IPS DF 6.9 (cell line): ENCODE data around the gene SPECC1.
"Not testable (repeated sequence)": the region's sequence is repeated elsewhere in the genome, so short reads cannot be mapped to it uniquely, and the experiment has no call there.

Source experiments
- DNase-seq: peaks from one replicate; pipeline ENCODE4 v3.0.0-alpha.2; 2013; ENCODE audit warnings: low read depth, low spot score
- H3K27ac ChIP-seq: one replicate; pipeline ENCODE4 v1.5.1; 2013; ENCODE audit warnings: low read length, control low read depth
- H3K27me3 ChIP-seq: 2 replicates; pipeline ENCODE4 v1.6.1; 2013; ENCODE audit warnings: mild to moderate bottlenecking, low read length; ENCODE audit not compliant: control insufficient read depth, insufficient read depth
- H3K36me3 ChIP-seq: 2 replicates; pipeline ENCODE4 v1.6.1; 2013; ENCODE audit warnings: low read length; ENCODE audit not compliant: control insufficient read depth, insufficient read depth
- H3K4me1 ChIP-seq: 2 replicates; pipeline ENCODE4 v1.6.1; 2013; ENCODE audit warnings: low read length; ENCODE audit not compliant: control insufficient read depth, insufficient read depth
- H3K4me3 ChIP-seq: 2 replicates; pipeline ENCODE4 v1.5.1; 2013; ENCODE audit warnings: mild to moderate bottlenecking, low read length
- H3K9me3 ChIP-seq: 2 replicates; pipeline ENCODE4 v1.6.1; 2013; ENCODE audit warnings: low read length, inconsistent platforms; ENCODE audit not compliant: control insufficient read depth, insufficient read depth
- WGBS: extraction: QIAGEN DNeasy Blood & Tissue Kit; methylation state at CpG from one replicate; pipeline ENCODE4 v1.1.7; 2013; ENCODE audit warnings: mixed read lengths, missing lambda C conversion rate; ENCODE audit not compliant: insufficient read length, insufficient coverage; 5-methylcytosine and 5-hydroxymethylcytosine counted together

The SPECC1 gene

GRCh38 chr17:20071824-20072691 lies 62.9 kb downstream of the SPECC1 start:
- H3K4me1 ChIP-seq, result no peaks in the 10 kb centered on the region
- no peak overlapping the region for H3K4me3 ChIP-seq
- no peaks in the 10 kb centered on the region for H3K9me3 ChIP-seq
- WGBS, result no CpG with 5 or more reads among the region's 4 CpGs
- no peak for DNase-seq
- H3K27me3 ChIP-seq, result no peaks in the 10 kb centered on the region
- no peaks in the 10 kb centered on the region for H3K36me3 ChIP-seq
- no peak overlapping the region for H3K27ac ChIP-seq

DNA sequence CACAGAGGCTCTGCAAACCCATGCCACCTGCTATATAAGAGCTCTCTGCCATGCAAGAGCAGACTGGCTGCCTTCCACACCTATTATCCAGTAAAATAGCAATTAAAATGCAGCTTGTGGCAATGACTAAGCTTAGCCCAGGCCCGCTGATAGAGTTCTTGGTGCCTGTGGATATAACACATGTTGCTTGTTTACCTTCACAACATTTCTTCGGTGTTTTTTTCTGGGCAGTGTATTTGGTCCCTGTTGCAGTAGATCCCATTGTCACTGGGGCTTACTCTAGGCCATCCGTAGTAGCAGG lies 63.5 kb downstream of the SPECC1 start:
- WGBS, result no CpG with 5 or more reads among the region's 3 CpGs

GRCh38 chr17:20073055-20073979 lies 64.2 kb downstream of the SPECC1 start:
- Histone ChIP-seq H3K9me3 (no peaks in the 10 kb centered on the region), H3K27me3 (no peaks in the 10 kb centered on the region), H3K27ac (no peak overlapping the region), H3K4me1 (no peaks in the 10 kb centered on the region), H3K4me3 (no peak overlapping the region), H3K36me3 (no peaks in the 10 kb centered on the region)
- no CpG with 5 or more reads among the region's 14 CpGs for WGBS
- DNase-seq, result no peak

More for the DNA sequence above, 63.5 kb downstream of the SPECC1 start:
- no peaks in the 10 kb centered on the region for H3K36me3 ChIP-seq
- no peaks in the 10 kb centered on the region for H3K4me1 ChIP-seq
- DNase-seq, result no peak
- no peaks in the 10 kb centered on the region for H3K27me3 ChIP-seq
- H3K27ac ChIP-seq, result no peak overlapping the region
- no peak overlapping the region for H3K4me3 ChIP-seq
- no peaks in the 10 kb centered on the region for H3K9me3 ChIP-seq

GRCh38 chr17:20074001-20074400 lies 64.8 kb downstream of the SPECC1 start:
- no peak for DNase-seq
- no peaks in the 10 kb centered on the region for H3K9me3 ChIP-seq
- H3K36me3 ChIP-seq, result no peaks in the 10 kb centered on the region
- no peak overlapping the region for H3K27ac ChIP-seq
- no peak overlapping the region for H3K4me3 ChIP-seq
- no CpG with 5 or more reads among the region's 7 CpGs for WGBS
- H3K4me1 ChIP-seq, result no peaks in the 10 kb centered on the region
- no peaks in the 10 kb centered on the region for H3K27me3 ChIP-seq

DNA sequence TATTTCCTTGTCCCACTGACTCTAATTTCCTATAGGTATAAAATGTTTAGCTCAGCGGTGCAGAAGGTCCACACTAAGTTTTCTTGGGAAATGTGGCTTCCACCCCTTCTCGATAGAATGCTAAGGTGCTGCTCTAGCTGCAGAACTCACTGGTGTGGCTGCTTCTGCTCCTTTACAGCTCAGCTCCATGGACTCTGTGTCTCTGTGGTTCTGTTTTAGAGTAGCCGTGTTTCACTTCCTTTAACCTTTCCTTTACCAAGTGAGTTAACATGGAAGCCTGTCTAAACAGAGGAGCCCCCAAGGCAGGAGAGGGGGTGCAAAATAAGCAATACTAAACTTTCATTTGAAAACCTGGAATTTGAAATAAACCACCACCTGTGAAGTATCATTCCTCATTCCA lies 65.3 kb downstream of the SPECC1 start:
- Histone ChIP-seq H3K4me3 (no peak overlapping the region), H3K9me3 (no peaks in the 10 kb centered on the region), H3K27me3 (no peaks in the 10 kb centered on the region), H3K36me3 (no peaks in the 10 kb centered on the region), H3K4me1 (no peaks in the 10 kb centered on the region), H3K27ac (no peak overlapping the region)
- DNase-seq, result no peak
- no CpG with 5 or more reads among the region's 3 CpGs for whole genome bisulfite sequencing

DNA sequence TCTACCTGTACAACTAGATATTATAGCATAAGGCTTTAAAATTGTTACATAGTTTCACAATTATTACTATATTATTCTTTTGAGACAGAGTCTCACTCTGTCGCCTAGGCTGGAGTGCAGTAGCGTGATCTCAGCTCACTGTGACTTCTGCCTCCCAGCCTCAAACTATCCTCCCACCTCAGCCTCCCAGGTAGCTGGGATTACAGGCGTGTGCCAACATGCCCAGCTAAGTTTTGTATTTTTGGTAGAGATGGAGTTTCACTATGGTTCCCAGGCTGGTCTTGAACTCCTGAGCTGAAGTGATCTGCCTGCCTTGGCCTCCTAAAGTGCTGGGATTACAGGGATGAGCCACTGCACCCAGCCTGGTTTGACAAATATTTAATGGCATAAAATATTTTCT lies 67.0 kb downstream of the SPECC1 start:
- not testable (repeated sequence) for DNase-seq, H3K27me3 ChIP-seq, H3K4me1 ChIP-seq, H3K4me3 ChIP-seq, H3K9me3 ChIP-seq, H3K27ac ChIP-seq, H3K36me3 ChIP-seq
- WGBS, result no CpG with 5 or more reads among the region's 3 CpGs

GRCh38 chr17:20077978-20078685 lies 69.0 kb downstream of the SPECC1 start:
- Histone ChIP-seq H3K27ac (no peak overlapping the region), H3K27me3 (no peaks in the 10 kb centered on the region), H3K4me3 (no peak overlapping the region), H3K4me1 (no peaks in the 10 kb centered on the region), H3K36me3 (no peaks in the 10 kb centered on the region), H3K9me3 (no peaks in the 10 kb centered on the region)
- no CpG with 5 or more reads among the region's 3 CpGs for WGBS
- no peak for DNase-seq

DNA sequence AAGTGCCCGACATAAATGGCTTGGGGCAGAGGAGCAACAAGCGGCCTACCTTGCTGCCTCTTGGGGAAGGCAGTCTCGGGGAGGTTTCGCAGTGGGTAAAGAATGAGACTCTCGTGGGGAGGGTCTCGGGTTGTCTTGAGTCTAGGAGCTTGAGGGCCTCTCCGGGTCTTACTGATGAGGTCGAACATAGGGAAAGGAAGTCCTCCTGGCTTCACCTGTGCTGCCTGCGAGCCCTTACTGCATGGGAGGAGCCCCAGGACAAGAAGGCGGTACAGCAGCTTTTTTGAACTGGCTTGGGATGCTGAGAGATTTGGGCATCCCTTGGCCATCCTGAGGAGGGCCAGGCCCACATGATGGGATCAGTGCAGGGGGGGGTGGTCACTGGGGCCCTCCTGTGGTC lies 71.4 kb downstream of the SPECC1 start:
- no peaks in the 10 kb centered on the region for H3K9me3 ChIP-seq
- H3K4me3 ChIP-seq, result no peak overlapping the region
- H3K27ac ChIP-seq, result no peak overlapping the region
- no peak for DNase-seq
- H3K27me3 ChIP-seq, result no peaks in the 10 kb centered on the region
- no peaks in the 10 kb centered on the region for H3K36me3 ChIP-seq
- no peaks in the 10 kb centered on the region for H3K4me1 ChIP-seq
- WGBS, result no CpG with 5 or more reads among the region's 10 CpGs

DNA sequence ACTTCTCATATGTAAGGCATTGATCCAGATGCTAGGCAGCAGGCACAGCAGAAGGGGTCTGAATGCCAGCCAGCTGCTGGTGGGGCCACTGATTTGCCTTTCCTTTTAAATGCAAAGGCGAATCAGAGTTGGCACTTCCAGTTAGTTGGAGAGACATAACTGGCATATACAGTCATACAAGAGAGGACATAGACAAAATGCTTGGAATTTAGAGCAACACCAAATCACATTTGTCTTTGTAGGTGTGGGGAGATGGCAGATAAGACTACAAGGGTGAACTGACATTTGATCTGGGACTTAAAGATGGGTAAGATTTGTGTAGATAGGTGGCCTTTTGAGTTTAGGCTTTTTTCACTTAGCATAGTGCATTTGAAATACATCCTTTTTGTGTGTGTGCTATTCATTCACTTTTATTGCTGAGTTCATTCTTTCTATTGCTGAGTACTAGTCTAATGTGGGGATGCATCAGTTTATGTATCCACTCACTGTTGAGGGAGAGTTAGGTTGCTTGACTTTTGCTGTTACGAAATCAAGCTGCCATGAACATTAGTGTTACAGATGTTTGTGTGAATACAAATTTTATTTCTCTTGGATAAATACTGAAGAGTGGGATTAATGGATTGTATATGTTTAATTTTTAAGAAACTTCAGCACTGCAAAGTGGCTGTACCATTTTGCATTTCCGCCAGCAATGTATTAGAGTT lies 74.1 kb downstream of the SPECC1 start:
- no peak for DNase-seq
- no CpG with 5 or more reads among the region's 3 CpGs for WGBS
- no peak overlapping the region for H3K4me3 ChIP-seq
- H3K9me3 ChIP-seq, result no peaks in the 10 kb centered on the region
- no peak overlapping the region for H3K27ac ChIP-seq
- H3K36me3 ChIP-seq, result no peaks in the 10 kb centered on the region
- peaks cover 1% of the 10 kb centered on the region; the same call in 1 of the 2 replicates for H3K4me1 ChIP-seq
- H3K27me3 ChIP-seq, result no peaks in the 10 kb centered on the region
